Naive thymus-derived CD4-positive, alpha-beta T cell (primary cell): ENCODE measurements around the gene SMARCD2. TPM values are rescaled to one million over a fixed set of nuclear protein-coding genes. Genes with fewer than 3 reads are reported as not detected.

Source experiments
- ATAC-seq: fragments of 150-1000 bp; cut with Tn5 transposase; 2 replicates; pipeline ENCODE4 v1.10.0; 2021; ENCODE audit warnings: mild to moderate bottlenecking, moderate library complexity
- CTCF ChIA-PET: fragments of 350-600 bp; sonication (Branson Sonifier 250); formaldehyde crosslinking; loops from one replicate; lab custom pipeline; 2021; ENCODE audit warnings: antibody characterized with exemption; lab: Charles Lee
- POLR2A ChIA-PET: fragments of 350-600 bp; sonication (Branson Sonifier 250); formaldehyde crosslinking; loops from one replicate; lab custom pipeline; 2021; ENCODE audit warnings: antibody characterized with exemption, inconsistent platforms; lab: Charles Lee
- DNase-seq, 9 donors: peaks; one replicate each; pipeline versions ENCODE4 v3.0.0 to v3.0.0-alpha.2; 2020 to 2022; ENCODE audit warnings: mixed read lengths in 1 of 9
- H3K27ac ChIP-seq: one replicate; pipeline ENCODE4 v1.7.0; 2013; ENCODE audit warnings: mild to moderate bottlenecking, low read depth, low read length, moderate library complexity
- H3K27me3 ChIP-seq, 2 donors: one replicate each; pipeline ENCODE4 v1.7.0; 2013; ENCODE audit warnings: low read length in 2 of 2, mild to moderate bottlenecking in 2 of 2, moderate library complexity in 2 of 2; ENCODE audit not compliant: control insufficient read depth in 2 of 2, insufficient read depth in 2 of 2
- H3K36me3 ChIP-seq, 3 experiments: 1 replicate in 2 of 3; 2 replicates in 1 of 3; pipeline ENCODE4 v1.7.0; 2013; ENCODE audit warnings: low read length in 3 of 3, mild to moderate bottlenecking in 3 of 3, moderate library complexity in 1 of 3; ENCODE audit not compliant: insufficient read depth in 3 of 3, control insufficient read depth in 2 of 3
- H3K4me1 ChIP-seq, 2 donors: one replicate each; pipeline ENCODE4 v1.7.0; 2013; ENCODE audit warnings: low read length in 2 of 2, mild to moderate bottlenecking in 2 of 2, moderate library complexity in 1 of 2; ENCODE audit not compliant: control insufficient read depth in 2 of 2, insufficient read depth in 2 of 2
- H3K4me3 ChIP-seq: 2 replicates; pipeline ENCODE4 v1.7.0; 2013; ENCODE audit warnings: mild to moderate bottlenecking, low read length
- H3K9me3 ChIP-seq, 3 experiments: 1 replicate in 2 of 3; 2 replicates in 1 of 3; pipeline ENCODE4 v1.7.0; 2013; ENCODE audit warnings: low read length in 3 of 3; ENCODE audit not compliant: control insufficient read depth in 2 of 3
- H3K27ac Mint-ChIP-seq, 9 donors: one replicate each; pipeline ENCODE4 v1.8.0; 2020 to 2022; ENCODE audit warnings: mixed read lengths in 9 of 9, mild to moderate bottlenecking in 8 of 9, moderate library complexity in 5 of 9, inconsistent platforms in 2 of 9
- H3K27me3 Mint-ChIP-seq, 5 donors: one replicate each; pipeline ENCODE4 v1.8.0; 2021 to 2022; ENCODE audit warnings: mixed read lengths in 5 of 5, mild to moderate bottlenecking in 1 of 5
- H3K36me3 Mint-ChIP-seq, 5 donors: one replicate each; pipeline ENCODE4 v1.8.0; 2020 to 2022; ENCODE audit warnings: mixed read lengths in 5 of 5, mild to moderate bottlenecking in 3 of 5, inconsistent platforms in 1 of 5
- H3K4me1 Mint-ChIP-seq, 7 donors: one replicate each; pipeline ENCODE4 v1.8.0; 2020 to 2022; ENCODE audit warnings: mixed read lengths in 7 of 7, mild to moderate bottlenecking in 3 of 7, inconsistent platforms in 1 of 7
- H3K4me3 Mint-ChIP-seq, 10 donors: one replicate each; pipeline ENCODE4 v1.8.0; 2020 to 2022; ENCODE audit warnings: mild to moderate bottlenecking in 10 of 10, mixed read lengths in 10 of 10, moderate library complexity in 6 of 10, inconsistent platforms in 2 of 10
- H3K9me3 Mint-ChIP-seq, 11 donors: one replicate each; pipeline ENCODE4 v1.8.0; 2020 to 2022; ENCODE audit warnings: mixed read lengths in 11 of 11, mild to moderate bottlenecking in 4 of 11, inconsistent platforms in 1 of 11, moderate library complexity in 1 of 11
- intact Hi-C, 2 donors: fragments of 100-400 bp; cut with micrococcal nuclease; formaldehyde crosslinking; loops; one replicate each; pipeline ENCODE4 v1.15.1; 2023
- polyA plus RNA-seq, 2 donors: library from polyadenylated mRNA; unstranded; fragments of 300-500 nt; fragmentation: Illumina TruSeq; gene quantifications; one replicate each; pipeline ENCODE4 v1.2.3, GENCODE V29; 2021
- total RNA-seq, 6 experiments: library from RNA in 5 of 6; stranded (reverse) in 5 of 6; gene quantifications; 1 replicate in 5 of 6; 2 replicates in 1 of 6; pipeline ENCODE4 v1.2.3 and lab custom pipeline; 2021 to 2026

SMARCD2 gene
- total and polyA plus RNA-seq, 7 experiments from 2014 or later: 61.5 to 148 (median 109) TPM

- CTCF ChIA-PET: interaction anchor here (0.9 to 1.5 kb wide), 5 partner anchors 10 to 130 kb away, joined by 3 to 4 read pairs (median 3); no protein-coding TSS in a partner anchor
- Histone ChIP-seq H3K27me3 (no peaks in the 10 kb centered on the region), H3K4me3 (peak overlapping the region; percentile 87), H3K9me3 (no peaks in the 10 kb centered on the region), H3K36me3 (peaks cover 0 to 28% (median 0%) of the 10 kb centered on the region in 3 experiments), H3K4me1 (peaks cover 34 to 36% of the 10 kb centered on the region in 2 donors), H3K27ac (peak overlapping the region; percentile 96)
- no peaks in the 10 kb centered on the region for H3K27me3 Mint-ChIP-seq
- peak overlapping the region; percentile 87 to 95 (median 92) for H3K27ac Mint-ChIP-seq
- POLR2A ChIA-PET: interaction anchor here (0.5 to 13.5 kb wide), 8 partner anchors 13 to 396 kb away, joined by 3 to 204 read pairs (median 5); partner anchors contain the start of genes CCDC47, DDX42, FTSJ3 and LIMD2
- no peaks in the 10 kb centered on the region for H3K9me3 Mint-ChIP-seq
- ATAC-seq (no peak), DNase-seq (no peak)
- intact Hi-C loops: loop anchor here (5.0 to 10.0 kb wide), 3 partner anchors 236 to 822 kb away; partner anchors contain the start of genes CYB561 (in 1 of the 2), SMURF2 (in 1 of the 2) and TACO1 (in 1 of the 2)
- H3K36me3 Mint-ChIP-seq: peaks cover 0 to 7% (median 4%) of the 10 kb centered on the region in 5 donors
- H3K4me1 Mint-ChIP-seq: peaks cover 26 to 56% (median 51%) of the 10 kb centered on the region in 7 donors
- peak overlapping the region; percentile 92 to 98 (median 95) for H3K4me3 Mint-ChIP-seq
These were observed 1.7 kb downstream of the SMARCD2 start for GRCh38 chr17:63840591-63841349.

GRCh38 chr17:63838631-63839171, 3.8 kb downstream of the SMARCD2 start:
- peak overlapping the region; percentile 59 for H3K27ac ChIP-seq
- H3K4me1 Mint-ChIP-seq: peaks cover 31 to 64% (median 53%) of the 10 kb centered on the region in 7 donors
- intact Hi-C loops: loop anchor here in 1 of 2 donors (5.0 kb wide), 1 partner anchor 391 kb away; the partner anchor contains the start of gene CYB561
- POLR2A ChIA-PET: interaction anchor here (0.5 to 13.5 kb wide), 7 partner anchors 11 to 142 kb away, joined by 3 to 204 read pairs (median 8); partner anchors contain the start of genes CCDC47, DDX42, FTSJ3 and PSMC5
- H3K27me3 ChIP-seq: no peaks in the 10 kb centered on the region
- CTCF ChIA-PET: interaction anchor here (0.9 to 2.2 kb wide), 5 partner anchors 9 to 129 kb away, joined by 3 to 8 read pairs (median 4); no protein-coding TSS in a partner anchor
- H3K9me3 Mint-ChIP-seq: no peaks in the 10 kb centered on the region
- peak overlapping the region; percentile 22 for H3K4me3 ChIP-seq
- ATAC-seq (no peak), DNase-seq (no peak)
- peaks cover 3 to 18% (median 8%) of the 10 kb centered on the region in 5 donors for H3K36me3 Mint-ChIP-seq
- H3K27me3 Mint-ChIP-seq: no peaks in the 10 kb centered on the region
- no peaks in the 10 kb centered on the region for H3K9me3 ChIP-seq
- H3K27ac Mint-ChIP-seq: peak overlapping the region in 8 of 9 donors; percentile 60 to 87 (median 78)
- peak overlapping the region; percentile 33 to 96 (median 72) for H3K4me3 Mint-ChIP-seq
- H3K36me3 ChIP-seq: peaks cover 0 to 49% (median 4%) of the 10 kb centered on the region in 3 experiments
- peaks cover 37 to 40% of the 10 kb centered on the region in 2 donors for H3K4me1 ChIP-seq

GRCh38 chr17:63837962-63838600, 4.4 kb downstream of the SMARCD2 start:
- Mint-ChIP-seq H3K4me3 (peak overlapping the region in 4 of 10 donors; percentile 7 to 96 (median 79)), H3K27ac (peak overlapping the region in 7 of 9 donors; percentile 38 to 80 (median 72))
- peaks cover 34 to 37% of the 10 kb centered on the region in 2 donors for H3K4me1 ChIP-seq

GRCh38 chr17:63837480-63837879, 5.0 kb downstream of the SMARCD2 start:
- H3K27me3 ChIP-seq: no peaks in the 10 kb centered on the region
- POLR2A ChIA-PET: interaction anchor here (0.6 to 13.5 kb wide), 3 partner anchors 9 to 247 kb away, joined by 3 to 204 read pairs (median 58); partner anchors contain the start of genes FTSJ3 and PSMC5
- Mint-ChIP-seq H3K36me3 (peaks cover 4 to 25% (median 9%) of the 10 kb centered on the region in 5 donors), H3K4me3 (peak overlapping the region in 1 of 10 donors; percentile 96), H3K27me3 (no peaks in the 10 kb centered on the region), H3K9me3 (no peaks in the 10 kb centered on the region), H3K4me1 (peaks cover 31 to 64% (median 51%) of the 10 kb centered on the region in 7 donors), H3K27ac (peak overlapping the region in 3 of 9 donors; percentile 28 to 76 (median 43))
- intact Hi-C loops: loop anchor here in 1 of 2 donors (5.0 kb wide), 1 partner anchor 390 kb away; the partner anchor contains the start of gene CYB561
- no peaks in the 10 kb centered on the region for H3K9me3 ChIP-seq
- H3K27ac ChIP-seq: peak overlapping the region; percentile 59
- H3K4me1 ChIP-seq: peaks cover 34 to 37% of the 10 kb centered on the region in 2 donors
- no peak for ATAC-seq
- DNase-seq: no peak
- peaks cover 3 to 61% (median 13%) of the 10 kb centered on the region in 3 experiments for H3K36me3 ChIP-seq
- H3K4me3 ChIP-seq: no peak overlapping the region
- CTCF ChIA-PET: interaction anchor here (0.9 to 1.0 kb wide), 2 partner anchors 22 to 404 kb away, joined by 3 read pairs; no protein-coding TSS in a partner anchor

More at GRCh38 chr17:63837962-63838600, 4.4 kb downstream of the SMARCD2 start:
- DNase-seq (no peak), ATAC-seq (no peak)
- Mint-ChIP-seq H3K4me1 (peaks cover 31 to 63% (median 50%) of the 10 kb centered on the region in 7 donors), H3K36me3 (peaks cover 4 to 24% (median 9%) of the 10 kb centered on the region in 5 donors), H3K9me3 (no peaks in the 10 kb centered on the region), H3K27me3 (no peaks in the 10 kb centered on the region)
- H3K27ac ChIP-seq: peak overlapping the region; percentile 59
- CTCF ChIA-PET: interaction anchor here (0.9 to 2.2 kb wide), 4 partner anchors 8 to 21 kb away, joined by 3 to 8 read pairs (median 4); no protein-coding TSS in a partner anchor
- H3K9me3 ChIP-seq: no peaks in the 10 kb centered on the region
- intact Hi-C loops: loop anchor here in 1 of 2 donors (5.0 kb wide), 1 partner anchor 391 kb away; the partner anchor contains the start of gene CYB561
- no peak overlapping the region for H3K4me3 ChIP-seq
- H3K36me3 ChIP-seq: peaks cover 3 to 55% (median 8%) of the 10 kb centered on the region in 3 experiments
- POLR2A ChIA-PET: interaction anchor here (2.0 to 13.5 kb wide), 3 partner anchors 10 to 142 kb away, joined by 8 to 204 read pairs (median 58); partner anchors contain the start of genes FTSJ3 and PSMC5
- no peaks in the 10 kb centered on the region for H3K27me3 ChIP-seq

- intact Hi-C loops: loop anchor here in 1 of 2 donors (5.0 kb wide), 1 partner anchor 390 kb away; the partner anchor contains the start of gene CYB561
- Mint-ChIP-seq H3K27me3 (no peaks in the 10 kb centered on the region), H3K36me3 (peaks cover 4 to 29% (median 13%) of the 10 kb centered on the region in 5 donors), H3K27ac (peak overlapping the region in 6 of 9 donors; percentile 22 to 62 (median 33)), H3K4me3 (peak overlapping the region in 1 of 10 donors; percentile 4), H3K4me1 (peaks cover 31 to 71% (median 58%) of the 10 kb centered on the region in 7 donors), H3K9me3 (no peaks in the 10 kb centered on the region)
- POLR2A ChIA-PET: interaction anchor here (0.6 to 13.5 kb wide), 4 partner anchors 9 to 246 kb away, joined by 3 to 204 read pairs (median 30); partner anchors contain the start of genes FTSJ3 and PSMC5
- H3K36me3 ChIP-seq: peaks cover 3 to 65% (median 13%) of the 10 kb centered on the region in 3 experiments
- no peak overlapping the region for H3K27ac ChIP-seq
- H3K4me1 ChIP-seq: peaks cover 36 to 37% of the 10 kb centered on the region in 2 donors
- H3K9me3 ChIP-seq: no peaks in the 10 kb centered on the region
- ATAC-seq (no peak), DNase-seq (no peak)
- H3K27me3 ChIP-seq: no peaks in the 10 kb centered on the region
- CTCF ChIA-PET: interaction anchor here (0.6 to 0.9 kb wide), 2 partner anchors 51 to 403 kb away, joined by 3 read pairs; no protein-coding TSS in a partner anchor
- no peak overlapping the region for H3K4me3 ChIP-seq
These were observed 5.7 kb downstream of the SMARCD2 start for GRCh38 chr17:63836811-63837210.
